K562 (cell line): ENCODE data around the gene PLGRKT.

ENCODE experiments used
- ATF3 ChIP-seq, 2 experiments: fragments of 450-650 bp in 1 of 2; sonication (generic) in 1 of 2; formaldehyde crosslinking in 1 of 2; IDR thresholded peaks in 1 of 2; conservative IDR thresholded peaks in 1 of 2; 2 replicates each; pipeline versions ENCODE4 v1.6.1 to v1.8.1; 2016 to 2023; ENCODE audit warnings: mild to moderate bottlenecking in 2 of 2, moderate library complexity in 2 of 2, inconsistent platforms in 1 of 2, missing genetic modification reagents in 1 of 2
- BRCA1 ChIP-seq, 2 experiments: fragments of 450-650 bp in 1 of 2; sonication (generic) in 1 of 2; formaldehyde crosslinking in 1 of 2; IDR thresholded peaks; 2 replicates each; pipeline versions ENCODE4 v1.5.0 to v1.6.1; 2017 to 2020; ENCODE audit warnings: mild to moderate bottlenecking in 1 of 2, missing genetic modification reagents in 1 of 2
- CTCF ChIP-seq, 3 experiments: IDR thresholded peaks in 2 of 3; conservative IDR thresholded peaks in 1 of 3; 2 replicates each; pipeline ENCODE4 v1.5.1; 2011 to 2012; ENCODE audit warnings: low read length in 3 of 3, mild to moderate bottlenecking in 3 of 3, control low read depth in 2 of 3, improper control_type of control experiment in 1 of 3, inconsistent platforms in 1 of 3, low read depth in 1 of 3, mixed read lengths in 1 of 3, moderate library complexity in 1 of 3; ENCODE audit not compliant: insufficient read depth in 2 of 3
- MAZ ChIP-seq, 2 experiments: fragments of 450-650 bp in 1 of 2; sonication (generic) in 1 of 2; formaldehyde crosslinking; IDR thresholded peaks in 1 of 2; conservative IDR thresholded peaks in 1 of 2; 2 replicates each; pipeline versions ENCODE4 v1.4.0 to v1.5.0; 2020; ENCODE audit warnings: mild to moderate bottlenecking in 1 of 2, missing genetic modification reagents in 1 of 2
- MXI1 ChIP-seq: IDR thresholded peaks from 2 replicates; pipeline ENCODE4 v1.6.1; 2011; ENCODE audit warnings: low read depth, mild to moderate bottlenecking, improper control_type of control experiment, low read length
- NFATC3 ChIP-seq: fragments of 450-650 bp; IDR thresholded peaks from 2 replicates; pipeline ENCODE4 v1.6.1; 2017; ENCODE audit warnings: mild to moderate bottlenecking
- RCOR1 ChIP-seq, 2 experiments: IDR thresholded peaks; 2 replicates each; pipeline ENCODE4 v1.6.1; 2012; ENCODE audit warnings: low read depth in 2 of 2, low read length in 2 of 2, borderline replicate concordance in 1 of 2, improper control_type of control experiment in 1 of 2
- SMAD1 ChIP-seq: fragments of 150-350 bp; IDR thresholded peaks from 2 replicates; pipeline ENCODE4 v1.6.1; 2014; ENCODE audit warnings: low read length, low read depth; ENCODE audit not compliant: partially characterized antibody
- ZBED1 ChIP-seq: IDR thresholded peaks from 2 replicates; pipeline ENCODE4 v1.6.1; 2014
- ZFX ChIP-seq: sonication (generic); formaldehyde crosslinking; IDR thresholded peaks from 2 replicates; pipeline ENCODE4 v1.8.0; 2022; ENCODE audit warnings: mild to moderate bottlenecking, missing genetic modification reagents, moderate library complexity

GRCh38 chr9:5447337-5447736, 9.6 kb upstream of the PLGRKT start:
- TF ChIP-seq NFATC3 (no peak), CTCF (IDR thresholded peaks at IDR 0.05 in 2 of 3, conservative IDR thresholded peaks at IDR 0.05 in 1 of 3; ENCODE audit: insufficient read depth in 2 of 3, low read depth in 1 of 3, low read length in 3 of 3) (no peak), BRCA1 (IDR thresholded peaks at IDR 0.05) (no peak), BRCA1 (CRISPR knock-in tag; IDR thresholded peaks at IDR 0.05) (no peak), MXI1 (no peak), ZBED1 (no peak), ZFX (no peak), ATF3 (IDR thresholded peaks at IDR 0.05) (no peak), ATF3 (CRISPR knock-in tag; conservative IDR thresholded peaks at IDR 0.05) (no peak), MAZ (CRISPR knock-in tag; conservative IDR thresholded peaks at IDR 0.05 in 1 of 2, IDR thresholded peaks at IDR 0.05 in 1 of 2) (no peak), SMAD1 (no peak), RCOR1 (IDR thresholded peaks at IDR 0.05; ENCODE audit: borderline replicate concordance in 1 of 2, low read depth in 2 of 2, low read length in 2 of 2) (no peak)
